Measurements from ENCODE around the gene ULK2.

GRCh38 chr17:19733953-19734526 lies 133.7 kb downstream of the ULK2 start:
- TF ChIP-seq, protein P1, sequence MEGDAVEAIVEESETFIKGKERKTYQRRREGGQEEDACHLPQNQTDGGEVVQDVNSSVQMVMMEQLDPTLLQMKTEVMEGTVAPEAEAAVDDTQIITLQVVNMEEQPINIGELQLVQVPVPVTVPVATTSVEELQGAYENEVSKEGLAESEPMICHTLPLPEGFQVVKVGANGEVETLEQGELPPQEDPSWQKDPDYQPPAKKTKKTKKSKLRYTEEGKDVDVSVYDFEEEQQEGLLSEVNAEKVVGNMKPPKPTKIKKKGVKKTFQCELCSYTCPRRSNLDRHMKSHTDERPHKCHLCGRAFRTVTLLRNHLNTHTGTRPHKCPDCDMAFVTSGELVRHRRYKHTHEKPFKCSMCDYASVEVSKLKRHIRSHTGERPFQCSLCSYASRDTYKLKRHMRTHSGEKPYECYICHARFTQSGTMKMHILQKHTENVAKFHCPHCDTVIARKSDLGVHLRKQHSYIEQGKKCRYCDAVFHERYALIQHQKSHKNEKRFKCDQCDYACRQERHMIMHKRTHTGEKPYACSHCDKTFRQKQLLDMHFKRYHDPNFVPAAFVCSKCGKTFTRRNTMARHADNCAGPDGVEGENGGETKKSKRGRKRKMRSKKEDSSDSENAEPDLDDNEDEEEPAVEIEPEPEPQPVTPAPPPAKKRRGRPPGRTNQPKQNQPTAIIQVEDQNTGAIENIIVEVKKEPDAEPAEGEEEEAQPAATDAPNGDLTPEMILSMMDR (IDR thresholded peaks at IDR 0.05; ENCODE audit: low read length): no peak
- TF ChIP-seq EZH2 (IDR thresholded peaks at IDR 0.05; ENCODE audit: borderline replicate concordance, low read length): no peak

All from OCI-LY1 (cell line).